Body of pancreas (tissue), 4 donors: ENCODE results near the gene RAB18. TPM values are rescaled to one million over a fixed set of nuclear protein-coding genes. Genes with fewer than 3 reads are reported as not detected.

Source experiments
- ATAC-seq: fragments of 150-250 bp; one replicate; pipeline ENCODE4 v1.9.1; 2016
- DNase-seq, 4 donors: peaks; one replicate each; pipeline ENCODE4 v3.0.0-alpha.2; 2019
- H3K27ac ChIP-seq, 4 donors: fragments of 200-600 bp; sonication (generic); 1 replicate in 3 of 4; 2 replicates in 1 of 4; pipeline versions ENCODE4 v1.5.1 to v1.6.1; 2016 to 2019; ENCODE audit warnings: mild to moderate bottlenecking in 1 of 4, mixed read lengths in 1 of 4, moderate library complexity in 1 of 4
- H3K27me3 ChIP-seq, 2 donors: fragments of 200-600 bp; sonication (generic); one replicate each; pipeline ENCODE4 v1.6.0; 2016; ENCODE audit warnings: mild to moderate bottlenecking in 1 of 2
- H3K36me3 ChIP-seq, 2 donors: fragments of 200-600 bp; sonication (generic); replicated peaks in 1 of 2; 2 replicates each; pipeline ENCODE4 v1.5.1; 2016; ENCODE audit warnings: low read depth in 2 of 2; ENCODE audit not compliant: insufficient read depth in 1 of 2
- H3K4me1 ChIP-seq: fragments of 200-600 bp; sonication (generic); one replicate; pipeline ENCODE4 v1.6.0; 2016
- H3K4me3 ChIP-seq, 2 donors: fragments of 200-600 bp; sonication (generic); 1 replicate in 1 of 2; 2 replicates in 1 of 2; pipeline ENCODE4 v1.5.1; 2016 to 2019
- H3K9me3 ChIP-seq, 3 donors: fragments of 200-600 bp; sonication (generic); 1 replicate in 2 of 3; 2 replicates in 1 of 3; pipeline ENCODE4 v1.5.1; 2016
- POLR2A ChIP-seq, 3 donors: fragments of 450-650 bp; IDR thresholded peaks; one replicate each; pipeline ENCODE4 v1.6.1; 2016; ENCODE audit warnings: antibody characterized with exemption in 3 of 3, mild to moderate bottlenecking in 2 of 3
- WGBS, 2 donors: methylation state at CpG; one replicate each; pipeline ENCODE4 v1.1.5; 2017; 5-methylcytosine and 5-hydroxymethylcytosine counted together
- intact Hi-C: fragments of 100-400 bp; cut with DNase I; formaldehyde crosslinking; loops from one replicate; pipeline ENCODE4 v1.15.1; 2023
- total RNA-seq, 2 donors: library from RNA; depleted of rRNA; stranded (reverse); fragments of >200 nt; gene quantifications; one replicate each; pipeline ENCODE4 v1.1.0, GENCODE V29; 2016
- TF ChIP-seq, protein P1 (sequence below), 7 experiments: fragments of 450-650 bp in 4 of 7; fragments of 200-600 bp in 3 of 7; sonication (generic) in 3 of 7; IDR thresholded peaks; one replicate each; pipeline ENCODE4 v1.5.1; 2016 to 2019; ENCODE audit warnings: antibody characterized with exemption in 7 of 7

The RAB18 gene
- total RNA-seq, 2 donors from 2014 or later, result 18.2 to 19.8 TPM

DNA sequence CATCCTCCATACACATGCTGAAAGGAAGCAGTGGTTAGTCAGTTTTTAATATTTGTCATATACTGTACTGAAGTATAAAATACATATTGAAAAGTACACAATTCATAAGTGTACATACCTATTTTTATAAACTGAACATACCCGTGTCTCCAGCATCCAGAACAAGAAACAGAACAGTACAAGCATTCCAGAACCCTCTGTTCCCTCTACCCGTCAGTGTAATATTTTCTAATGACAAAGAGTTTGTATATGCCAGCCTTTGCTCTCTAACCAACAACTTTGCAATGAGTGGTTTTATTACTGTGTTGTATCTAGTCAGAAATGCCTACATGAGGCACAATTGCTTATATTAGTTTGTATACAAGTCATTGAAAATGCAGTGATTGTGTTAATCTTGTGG is 18.7 kb upstream of the RAB18 start:
- intact Hi-C loops, result no loop called here
- H3K36me3 ChIP-seq, result no peaks in the 10 kb centered on the region
- H3K4me3 ChIP-seq, result no peak overlapping the region
- no peak overlapping the region for H3K27ac ChIP-seq
- ATAC-seq (no peak), DNase-seq (no peak)
- 50 to 66% methylated on average over 2 of the region's 2 CpGs for WGBS, 2 donors
- no peaks in the 10 kb centered on the region for H3K27me3 ChIP-seq
- TF ChIP-seq POLR2A (IDR thresholded peaks at IDR 0.05), result no peak
- TF ChIP-seq, protein P1, sequence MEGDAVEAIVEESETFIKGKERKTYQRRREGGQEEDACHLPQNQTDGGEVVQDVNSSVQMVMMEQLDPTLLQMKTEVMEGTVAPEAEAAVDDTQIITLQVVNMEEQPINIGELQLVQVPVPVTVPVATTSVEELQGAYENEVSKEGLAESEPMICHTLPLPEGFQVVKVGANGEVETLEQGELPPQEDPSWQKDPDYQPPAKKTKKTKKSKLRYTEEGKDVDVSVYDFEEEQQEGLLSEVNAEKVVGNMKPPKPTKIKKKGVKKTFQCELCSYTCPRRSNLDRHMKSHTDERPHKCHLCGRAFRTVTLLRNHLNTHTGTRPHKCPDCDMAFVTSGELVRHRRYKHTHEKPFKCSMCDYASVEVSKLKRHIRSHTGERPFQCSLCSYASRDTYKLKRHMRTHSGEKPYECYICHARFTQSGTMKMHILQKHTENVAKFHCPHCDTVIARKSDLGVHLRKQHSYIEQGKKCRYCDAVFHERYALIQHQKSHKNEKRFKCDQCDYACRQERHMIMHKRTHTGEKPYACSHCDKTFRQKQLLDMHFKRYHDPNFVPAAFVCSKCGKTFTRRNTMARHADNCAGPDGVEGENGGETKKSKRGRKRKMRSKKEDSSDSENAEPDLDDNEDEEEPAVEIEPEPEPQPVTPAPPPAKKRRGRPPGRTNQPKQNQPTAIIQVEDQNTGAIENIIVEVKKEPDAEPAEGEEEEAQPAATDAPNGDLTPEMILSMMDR (IDR thresholded peaks at IDR 0.05), result no peak
- no peaks in the 10 kb centered on the region for H3K4me1 ChIP-seq
- no peaks in the 10 kb centered on the region for H3K9me3 ChIP-seq

DNA sequence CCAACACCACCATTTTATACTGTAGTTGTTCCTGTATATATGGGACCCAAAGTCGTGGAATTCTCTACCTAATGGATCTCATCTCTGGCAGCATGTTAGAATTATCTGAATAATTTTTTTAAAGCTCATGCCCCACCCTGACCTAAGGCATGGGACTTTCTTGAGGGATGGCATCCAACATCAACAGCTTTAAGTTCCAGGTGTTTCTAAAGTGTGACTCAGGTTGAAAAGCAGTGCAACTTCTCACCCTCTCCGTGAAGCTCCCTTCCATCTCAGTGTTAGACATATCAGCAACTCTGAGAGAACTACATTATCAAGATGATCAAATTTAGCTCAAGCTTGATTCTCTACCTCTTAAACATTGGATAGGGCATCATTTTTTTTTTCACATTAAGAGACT is 18.1 kb upstream of the RAB18 start:
- intact Hi-C loops, result no loop called here
- TF ChIP-seq, protein P1 (IDR thresholded peaks at IDR 0.05), result no peak
- TF ChIP-seq POLR2A (IDR thresholded peaks at IDR 0.05), result no peak
- Histone ChIP-seq H3K4me1 (no peaks in the 10 kb centered on the region), H3K27me3 (no peaks in the 10 kb centered on the region), H3K36me3 (no peaks in the 10 kb centered on the region), H3K4me3 (no peak overlapping the region), H3K9me3 (peaks cover 0 to 4% (median 0%) of the 10 kb centered on the region in 3 donors), H3K27ac (no peak overlapping the region)
- ATAC-seq (no peak), DNase-seq (no peak)
- WGBS, 2 donors, result 22 to 57% methylated on average over 2 of the region's 2 CpGs

DNA sequence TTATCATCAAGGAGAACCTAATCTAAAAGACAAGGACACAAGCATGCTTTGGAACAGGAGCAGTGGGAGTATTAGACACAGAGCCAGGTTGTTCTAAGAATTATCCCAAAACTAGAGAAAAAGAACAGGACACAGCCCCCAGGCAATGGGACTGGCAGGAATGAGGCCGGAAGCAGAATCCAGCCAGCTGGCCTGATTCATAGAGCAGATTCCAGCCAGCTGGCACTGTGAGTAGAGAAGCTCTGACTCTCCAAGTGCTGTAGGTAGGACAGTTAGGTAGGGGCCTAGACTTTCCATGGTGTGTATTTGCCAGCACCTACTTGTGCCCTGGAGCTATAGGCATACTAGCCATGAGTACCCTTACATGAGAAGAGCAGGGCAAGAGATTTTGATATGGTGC is 13.3 kb upstream of the RAB18 start:
- no peaks in the 10 kb centered on the region for H3K36me3 ChIP-seq

DNA sequence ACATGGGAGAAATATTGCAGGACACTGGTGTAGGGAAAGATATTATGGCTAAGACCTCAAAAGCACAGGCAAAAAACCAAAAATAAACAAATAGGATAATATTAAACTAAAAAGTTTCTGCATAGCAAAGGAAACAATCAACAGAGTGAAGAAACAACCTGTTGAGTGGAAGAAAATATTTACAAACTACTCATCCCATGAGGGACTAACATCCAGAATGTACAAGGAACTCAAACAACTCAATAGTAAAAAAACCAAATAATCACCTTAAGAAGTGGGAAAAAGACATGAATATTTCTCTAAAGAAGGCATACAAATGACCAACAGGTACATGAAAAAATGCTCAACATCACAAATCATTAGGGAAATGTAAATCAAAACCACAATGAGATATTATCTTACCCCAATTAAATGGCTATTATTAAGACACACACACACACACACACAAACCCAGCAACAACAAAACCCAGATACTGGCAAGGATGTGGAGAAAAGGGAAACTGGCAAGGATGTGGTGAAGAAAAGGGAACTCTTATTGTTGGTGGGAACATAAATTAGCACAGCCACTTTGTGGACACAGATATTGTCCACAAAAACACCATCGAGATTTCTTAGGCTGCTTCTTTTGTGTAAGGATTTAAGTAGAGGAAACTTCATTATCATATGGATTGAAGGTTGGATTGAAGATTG is 9.8 kb upstream of the RAB18 start:
- 48 to 79% methylated on average over 1 of the region's 1 CpG for WGBS, 2 donors
- Histone ChIP-seq H3K4me1 (no peaks in the 10 kb centered on the region), H3K36me3 (no peaks in the 10 kb centered on the region), H3K27me3 (no peaks in the 10 kb centered on the region), H3K27ac (no peak overlapping the region), H3K9me3 (peaks cover 0 to 7% (median 0%) of the 10 kb centered on the region in 3 donors), H3K4me3 (no peak overlapping the region)
- DNase-seq (no peak), ATAC-seq (no peak)
- intact Hi-C loops, result no loop called here
- TF ChIP-seq, protein P1 (IDR thresholded peaks at IDR 0.05), result no peak
- no peak for TF ChIP-seq POLR2A (IDR thresholded peaks at IDR 0.05)

More for the DNA sequence above, 13.3 kb upstream of the RAB18 start:
- H3K4me3 ChIP-seq, result no peak overlapping the region
- no peak for DNase-seq
- no peaks in the 10 kb centered on the region for H3K4me1 ChIP-seq
- no peak for ATAC-seq
- no peak overlapping the region for H3K27ac ChIP-seq
- no peaks in the 10 kb centered on the region for H3K27me3 ChIP-seq
- peaks cover 0 to 7% (median 0%) of the 10 kb centered on the region in 3 donors for H3K9me3 ChIP-seq
- no peak for TF ChIP-seq POLR2A (IDR thresholded peaks at IDR 0.05)
- TF ChIP-seq, protein P1 (IDR thresholded peaks at IDR 0.05), result no peak
- 92 to 100% methylated on average over 1 of the region's 1 CpG for WGBS, 2 donors
- intact Hi-C loops, result no loop called here

DNA sequence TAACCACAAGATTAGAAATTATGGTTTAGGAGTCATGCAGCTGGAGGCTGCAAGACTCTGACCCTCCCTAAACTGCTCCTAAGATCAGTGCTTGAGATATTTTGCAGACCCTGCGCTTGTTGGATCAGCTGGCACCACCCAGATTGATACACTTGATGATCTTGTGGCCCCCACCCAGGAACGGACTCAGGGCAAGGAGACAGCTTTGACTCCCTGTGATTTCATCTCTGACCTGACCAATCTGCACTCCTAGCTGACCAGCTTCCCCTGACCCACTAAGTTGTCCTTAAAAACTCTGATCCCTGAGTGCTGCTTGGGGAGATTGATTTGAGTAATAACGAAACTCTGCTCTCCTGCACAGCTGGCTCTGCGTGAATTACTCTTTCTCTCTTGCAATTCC is 8.0 kb upstream of the RAB18 start:
- Histone ChIP-seq H3K9me3 (peaks cover 0 to 2% (median 0%) of the 10 kb centered on the region in 3 donors), H3K4me3 (no peak overlapping the region), H3K27me3 (no peaks in the 10 kb centered on the region), H3K36me3 (no peaks in the 10 kb centered on the region), H3K27ac (no peak overlapping the region), H3K4me1 (no peaks in the 10 kb centered on the region)
- TF ChIP-seq POLR2A (IDR thresholded peaks at IDR 0.05), result no peak
- TF ChIP-seq, protein P1 (IDR thresholded peaks at IDR 0.05), result no peak
- DNase-seq (no peak), ATAC-seq (no peak)
- 70 to 73% methylated on average over 4 of the region's 4 CpGs for WGBS, 2 donors
- intact Hi-C loops, result no loop called here
